Osteocyte (in vitro differentiated cells): ENCODE results near the gene GLRB. TPM values are rescaled to one million over a fixed set of nuclear protein-coding genes. Genes with fewer than 3 reads are reported as not detected.
A peak's percentile ranks its signal among the peaks of the same experiment; 100 is the strongest.

Source experiments
- DNase-seq: peaks from one replicate; pipeline ENCODE4 v3.0.0; 2021; ENCODE audit warnings: mixed read lengths; ENCODE audit not compliant: unreplicated experiment; ENCODE audit errors: extremely low spot score
- H3K27ac Mint-ChIP-seq: one replicate; pipeline ENCODE4 v1.8.0; 2021; ENCODE audit warnings: mild to moderate bottlenecking, mixed read lengths; ENCODE audit not compliant: unreplicated experiment
- H3K27me3 Mint-ChIP-seq: one replicate; pipeline ENCODE4 v1.8.0; 2021; ENCODE audit warnings: mixed read lengths; ENCODE audit not compliant: unreplicated experiment
- H3K36me3 Mint-ChIP-seq: one replicate; pipeline ENCODE4 v1.8.0; 2021; ENCODE audit warnings: mixed read lengths; ENCODE audit not compliant: unreplicated experiment
- H3K4me1 Mint-ChIP-seq: one replicate; pipeline ENCODE4 v1.8.0; 2021; ENCODE audit warnings: mixed read lengths; ENCODE audit not compliant: unreplicated experiment
- H3K4me3 Mint-ChIP-seq: one replicate; pipeline ENCODE4 v1.8.0; 2021; ENCODE audit warnings: mild to moderate bottlenecking, moderate library complexity, mixed read lengths; ENCODE audit not compliant: unreplicated experiment
- H3K9me3 Mint-ChIP-seq: one replicate; pipeline ENCODE4 v1.8.0; 2021; ENCODE audit warnings: mixed read lengths; ENCODE audit not compliant: unreplicated experiment
- CTCF ChIP-seq: fragments of 200-600 bp; sonication (generic); IDR thresholded peaks from 2 replicates; pipeline ENCODE4 v1.5.0; 2021; ENCODE audit warnings: antibody characterized with exemption, mild to moderate bottlenecking, moderate library complexity
- long read RNA-seq: library from polyadenylated mRNA; unstranded; transcript quantifications from one replicate; pipeline ENCODE4 v2.0.0, GENCODE V29; 2021
- total RNA-seq: library from RNA; stranded (reverse); gene quantifications from 2 replicates; pipeline ENCODE4 v1.2.1, GENCODE V29; 2021

GLRB gene
- total RNA-seq = 16.7 and 19.4 TPM in 2 replicates
- long read RNA-seq, transcript GLRB-201 (10 exons, 3,126 nt) = major isoform, 179 of 242 reads
- long read RNA-seq, transcript GLRB-207 (9 exons, 2,765 nt) = minor isoform, 25 of 242 reads
- long read RNA-seq, partial matches to known transcripts = 18 of 242 reads
- long read RNA-seq, other reads (novel, unspliced or antisense) = 20 of 242 reads

GRCh38 chr4:157075811-157076577, at the start of gene GLRB:
TSS of gene GLRB (plus strand) at chr4:157076150. CDS start at chr4:157078025, 1,875 bp downstream.
- Mint-ChIP-seq H3K4me3 (peak within 1 kb of the TSS; percentile 83), H3K9me3 (no peaks in the 10 kb centered on the region), H3K27ac (peak within 1 kb of the TSS; percentile 66), H3K4me1 (peaks cover 24% of the 10 kb centered on the region), H3K36me3 (peaks cover 4% of the 10 kb centered on the region), H3K27me3 (no peaks in the 10 kb centered on the region)
- peak; percentile 85 for DNase-seq
- no peak for TF ChIP-seq CTCF

- no peak for DNase-seq
- Mint-ChIP-seq H3K27me3 (no peaks in the 10 kb centered on the region), H3K4me1 (peaks cover 2% of the 10 kb centered on the region), H3K27ac (no peak overlapping the region), H3K9me3 (no peaks in the 10 kb centered on the region), H3K4me3 (no peak overlapping the region), H3K36me3 (no peaks in the 10 kb centered on the region)
- no peak for TF ChIP-seq CTCF
Observed at GRCh38 chr4:157035471-157035870, 40.5 kb upstream of the GLRB start.

DNA sequence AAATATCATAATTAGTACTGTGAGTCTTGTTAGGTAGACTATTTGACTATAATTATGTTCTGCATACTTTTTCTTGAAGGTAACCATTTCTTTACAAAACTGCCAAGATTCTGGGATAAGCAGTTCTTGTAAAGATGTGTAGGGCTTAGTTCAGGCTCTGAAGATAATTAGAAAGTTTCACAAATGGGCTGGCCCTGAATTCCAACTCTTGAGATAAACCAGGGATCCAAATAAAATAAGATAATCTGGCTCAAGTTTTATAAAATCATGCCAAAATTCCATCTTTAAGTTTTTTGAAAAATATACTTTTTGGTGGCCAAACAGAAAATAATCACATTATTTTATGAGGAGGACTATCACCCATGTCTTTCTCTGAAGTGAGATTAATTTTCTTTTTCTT, 35.5 kb upstream of the GLRB start:
- Mint-ChIP-seq H3K27me3 (no peaks in the 10 kb centered on the region), H3K4me1 (peaks cover 4% of the 10 kb centered on the region), H3K36me3 (no peaks in the 10 kb centered on the region), H3K4me3 (no peak overlapping the region), H3K9me3 (no peaks in the 10 kb centered on the region), H3K27ac (no peak overlapping the region)
- DNase-seq = no peak
- TF ChIP-seq CTCF = no peak

DNA sequence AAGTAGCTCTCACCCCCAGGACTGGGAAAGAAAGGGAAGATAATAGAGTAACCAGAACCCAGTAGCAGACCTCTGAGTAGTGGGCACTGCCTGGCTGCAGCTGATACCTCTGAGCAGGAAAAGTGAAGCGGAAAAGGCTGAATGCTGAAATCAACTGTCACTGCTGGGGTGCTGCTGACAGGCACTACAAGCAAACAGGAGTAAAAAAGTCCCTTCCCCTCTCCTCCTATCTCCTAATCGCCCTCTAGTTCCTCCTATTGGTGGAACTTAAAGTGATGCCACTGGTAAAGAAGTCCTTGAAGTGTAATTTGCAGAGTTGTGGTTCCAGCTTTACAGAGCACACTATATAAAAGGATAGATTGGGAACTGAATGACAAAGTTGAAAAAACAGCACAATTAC, 32.8 kb upstream of the GLRB start:
- Mint-ChIP-seq H3K27ac (no peak overlapping the region), H3K36me3 (no peaks in the 10 kb centered on the region), H3K9me3 (no peaks in the 10 kb centered on the region), H3K27me3 (no peaks in the 10 kb centered on the region), H3K4me1 (peaks cover 6% of the 10 kb centered on the region), H3K4me3 (no peak overlapping the region)
- no peak for DNase-seq
- peak; percentile 39 for TF ChIP-seq CTCF

DNA sequence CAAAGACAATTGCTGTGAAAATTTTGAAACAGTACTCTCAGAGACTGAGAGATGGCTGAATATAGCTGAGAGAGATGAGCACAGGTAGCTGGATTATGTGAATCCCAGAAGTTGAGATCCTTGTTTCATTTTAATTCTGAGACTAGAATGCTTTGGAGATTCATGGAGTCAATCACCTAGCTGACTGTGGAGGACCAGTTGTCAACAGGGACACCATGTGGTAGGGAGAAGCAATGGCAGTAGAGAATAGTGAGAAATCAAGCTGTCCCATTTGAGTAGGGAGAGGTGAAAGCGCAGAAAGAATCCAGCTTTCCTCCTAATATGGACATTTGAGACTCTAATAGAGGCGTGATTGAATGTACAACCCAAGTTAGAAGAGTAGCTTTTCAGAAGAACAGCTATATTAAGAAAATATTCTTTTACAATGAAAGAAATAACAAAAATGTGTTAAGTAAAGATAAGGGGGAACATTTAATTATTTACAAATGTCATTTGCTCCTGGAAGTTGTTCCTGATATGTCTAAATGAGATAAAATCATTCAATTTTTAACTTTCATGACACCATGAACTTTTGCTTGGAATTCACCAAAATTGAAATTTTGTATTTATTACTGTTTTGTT, 30.3 kb upstream of the GLRB start:
- H3K4me1 Mint-ChIP-seq = peaks cover 6% of the 10 kb centered on the region
- H3K27ac Mint-ChIP-seq = no peak overlapping the region
- no peak overlapping the region for H3K4me3 Mint-ChIP-seq
- H3K36me3 Mint-ChIP-seq = no peaks in the 10 kb centered on the region
- H3K27me3 Mint-ChIP-seq = no peaks in the 10 kb centered on the region
- peak; percentile 87 for TF ChIP-seq CTCF
- no peaks in the 10 kb centered on the region for H3K9me3 Mint-ChIP-seq
- DNase-seq = no peak
